Natural killer cell (primary cell): ENCODE data around the gene PPP1R11. TPM values are rescaled to one million over a fixed set of nuclear protein-coding genes. Genes with fewer than 3 reads are reported as not detected.
A peak's percentile ranks its signal among the peaks of the same experiment; 100 is the strongest.

Experiments
- ATAC-seq, 3 donors: fragments of 150-1000 bp in 2 of 3; fragments of 200-7000 bp in 1 of 3; cut with Tn5 transposase; 1 replicate in 1 of 3; 2 replicates in 2 of 3; pipeline ENCODE4 v1.10.0; 2021; ENCODE audit warnings: mild to moderate bottlenecking in 2 of 3, moderate library complexity in 2 of 3
- DNase-seq, 2 donors: peaks; one replicate each; pipeline versions ENCODE4 v3.0.0 to v3.0.0-alpha.2; 2013 to 2021; ENCODE audit warnings: mixed read lengths in 1 of 2
- H3K27ac ChIP-seq: one replicate; pipeline ENCODE4 v1.5.1; 2013; ENCODE audit warnings: mild to moderate bottlenecking, low read length
- H3K27me3 ChIP-seq: one replicate; pipeline ENCODE4 v1.6.1; 2013; ENCODE audit warnings: low read length; ENCODE audit not compliant: control insufficient read depth, insufficient read depth
- H3K36me3 ChIP-seq: one replicate; pipeline ENCODE4 v1.6.1; 2013; ENCODE audit warnings: low read length; ENCODE audit not compliant: control insufficient read depth, insufficient read depth
- H3K4me1 ChIP-seq: one replicate; pipeline ENCODE4 v1.6.1; 2013; ENCODE audit warnings: low read length; ENCODE audit not compliant: control insufficient read depth, insufficient read depth
- H3K4me3 ChIP-seq: one replicate; pipeline ENCODE4 v1.5.1; 2013; ENCODE audit warnings: low read length
- H3K9me3 ChIP-seq: one replicate; pipeline ENCODE4 v1.6.1; 2013; ENCODE audit warnings: low read length; ENCODE audit not compliant: control insufficient read depth, insufficient read depth
- H3K27ac Mint-ChIP-seq, 2 donors: one replicate each; pipeline ENCODE4 v1.8.0; 2022; ENCODE audit warnings: mild to moderate bottlenecking in 2 of 2, mixed read lengths in 2 of 2, moderate library complexity in 1 of 2
- H3K27me3 Mint-ChIP-seq, 2 donors: one replicate each; pipeline ENCODE4 v1.8.0; 2022; ENCODE audit warnings: low read depth in 2 of 2, mixed read lengths in 2 of 2
- H3K36me3 Mint-ChIP-seq: one replicate; pipeline ENCODE4 v1.8.0; 2022; ENCODE audit warnings: mixed read lengths
- H3K4me1 Mint-ChIP-seq, 2 donors: one replicate each; pipeline ENCODE4 v1.8.0; 2022; ENCODE audit warnings: mixed read lengths in 2 of 2
- H3K4me3 Mint-ChIP-seq: one replicate; pipeline ENCODE4 v1.8.0; 2022; ENCODE audit warnings: mild to moderate bottlenecking, moderate library complexity, mixed read lengths
- H3K9me3 Mint-ChIP-seq, 2 donors: one replicate each; pipeline ENCODE4 v1.8.0; 2022; ENCODE audit warnings: mixed read lengths in 2 of 2
- CTCF ChIP-seq: fragments of 200-600 bp; IDR thresholded peaks from one replicate; pipeline ENCODE4 v1.8.0; 2022; ENCODE audit warnings: antibody characterized with exemption
- WGBS: methylation state at CpG from one replicate; pipeline ENCODE4 v1.1.7; 2013; ENCODE audit warnings: missing lambda C conversion rate; ENCODE audit not compliant: insufficient coverage; 5-methylcytosine and 5-hydroxymethylcytosine counted together
- intact Hi-C: fragments of 100-400 bp; cut with micrococcal nuclease; formaldehyde crosslinking; loops from one replicate; pipeline ENCODE4 v1.14.2; 2022
- total RNA-seq, 4 donors: library from RNA; stranded (reverse); fragments of 120-200 nt in 1 of 4; gene quantifications; one replicate each; pipeline versions ENCODE4 v1.2.3 to v1.2.4, GENCODE V29; 2013 to 2022

The PPP1R11 gene
- total RNA-seq, 3 donors from 2014 or later (not counting 1 experiment from before 2014, with no cell fraction given), result 52.9 to 75.3 (median 61.1) TPM

GRCh38 chr6:30061858-30062458, 5.0 kb upstream of the PPP1R11 start:
- Mint-ChIP-seq H3K27ac (peak overlapping the region; percentile 98 to 99), H3K9me3 (no peaks in the 10 kb centered on the region), H3K27me3 (no peaks in the 10 kb centered on the region), H3K4me3 (peak overlapping the region; percentile 99), H3K4me1 (peaks cover 40 to 44% of the 10 kb centered on the region in 2 donors), H3K36me3 (no peaks in the 10 kb centered on the region)
- WGBS, result 49% methylated on average over 11 of the region's 13 CpGs
- intact Hi-C loops, result loop anchor here (5.0 kb wide), 1 partner anchor 120 kb away; the partner anchor contains the start of gene HLA-A
- H3K9me3 ChIP-seq, result no peaks in the 10 kb centered on the region
- peak overlapping the region; percentile 85 for H3K4me3 ChIP-seq
- H3K4me1 ChIP-seq, result peaks cover 33% of the 10 kb centered on the region
- H3K27ac ChIP-seq, result peak overlapping the region; percentile 94
- peak in 1 of 2 donors; percentile 76 for DNase-seq
- peak; percentile 54 to 78 (median 67) for ATAC-seq
- H3K36me3 ChIP-seq, result peaks cover 28% of the 10 kb centered on the region
- H3K27me3 ChIP-seq, result no peaks in the 10 kb centered on the region
- no peak for TF ChIP-seq CTCF

DNA sequence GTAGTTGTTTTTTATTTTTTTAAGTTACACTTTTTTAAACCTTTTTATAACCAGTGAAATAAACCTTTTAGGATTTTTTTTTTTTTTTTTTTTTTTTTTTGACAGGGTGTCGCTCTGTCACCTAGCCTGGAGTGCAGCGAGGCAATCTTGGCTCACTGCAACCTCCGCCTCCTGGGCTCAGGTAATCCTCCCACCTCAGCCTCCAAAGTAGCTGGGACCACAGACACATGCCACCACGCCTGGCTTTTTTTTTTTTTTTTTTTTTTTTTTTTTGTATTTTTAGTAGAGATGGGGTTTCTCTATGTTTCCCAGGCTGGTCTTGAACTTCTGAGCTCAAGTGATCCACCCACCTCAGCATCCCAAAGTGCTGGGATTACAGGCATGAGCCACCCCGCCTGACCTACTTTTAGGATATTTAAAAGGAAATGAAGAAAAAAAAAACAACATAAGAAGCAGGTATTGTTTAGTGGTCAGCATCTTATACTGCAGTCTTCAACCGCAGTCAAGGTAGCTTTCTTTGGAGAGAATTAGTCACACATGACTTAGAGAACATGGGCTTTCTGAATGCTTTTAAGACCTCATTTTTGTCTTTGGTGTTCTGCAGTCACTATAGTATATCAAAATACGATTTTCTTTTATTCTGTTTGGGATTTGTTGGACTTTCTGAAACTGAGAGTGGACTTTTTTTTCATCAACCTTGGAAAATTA, 4.4 kb upstream of the PPP1R11 start:
- Mint-ChIP-seq H3K27ac (peak overlapping the region; percentile 98 to 99), H3K4me3 (peak overlapping the region; percentile 99), H3K9me3 (no peaks in the 10 kb centered on the region), H3K27me3 (no peaks in the 10 kb centered on the region), H3K4me1 (peaks cover 47 to 51% of the 10 kb centered on the region in 2 donors), H3K36me3 (no peaks in the 10 kb centered on the region)
- Histone ChIP-seq H3K27ac (peak overlapping the region; percentile 94), H3K27me3 (no peaks in the 10 kb centered on the region), H3K36me3 (peaks cover 23% of the 10 kb centered on the region), H3K9me3 (no peaks in the 10 kb centered on the region), H3K4me1 (peaks cover 37% of the 10 kb centered on the region), H3K4me3 (no peak overlapping the region)
- no peak for ATAC-seq
- DNase-seq, result peak in 1 of 2 donors; percentile 40
- no peak for TF ChIP-seq CTCF
- 81% methylated on average over 2 of the region's 7 CpGs for WGBS
- intact Hi-C loops, result loop anchor here (5.0 kb wide), 1 partner anchor 120 kb away; the partner anchor contains the start of gene HLA-A

DNA sequence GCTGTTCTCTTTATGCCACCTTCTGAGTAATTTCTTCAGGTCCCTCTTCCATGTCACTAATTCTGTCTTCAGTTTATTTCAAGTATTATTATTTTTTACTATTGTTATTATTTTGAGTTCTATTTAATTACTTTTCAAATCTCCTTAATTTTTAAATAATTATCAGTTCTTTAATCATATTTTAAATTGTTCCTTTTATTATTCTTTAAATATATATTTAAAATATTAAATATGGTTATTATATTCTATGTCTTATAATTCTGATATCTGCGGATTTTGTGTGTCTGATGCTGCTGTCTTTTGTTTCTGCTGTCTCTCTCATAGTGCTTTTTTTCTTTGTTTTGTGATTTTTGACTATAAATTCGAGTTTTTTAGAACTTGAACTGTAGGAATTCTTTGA, 3.7 kb upstream of the PPP1R11 start:
- DNase-seq (no peak), ATAC-seq (no peak)
- peaks cover 6% of the 10 kb centered on the region for H3K36me3 Mint-ChIP-seq
- peak overlapping the region; percentile 94 for H3K27ac ChIP-seq
- H3K9me3 Mint-ChIP-seq, result no peaks in the 10 kb centered on the region
- no peaks in the 10 kb centered on the region for H3K27me3 ChIP-seq
- peak overlapping the region; percentile 98 to 99 for H3K27ac Mint-ChIP-seq
- 91% methylated on average over 2 of the region's 2 CpGs for WGBS
- no peaks in the 10 kb centered on the region for H3K9me3 ChIP-seq
- no peaks in the 10 kb centered on the region for H3K27me3 Mint-ChIP-seq
- H3K4me1 ChIP-seq, result peaks cover 37% of the 10 kb centered on the region
- intact Hi-C loops, result loop anchor here (5.0 kb wide), 1 partner anchor 121 kb away; the partner anchor contains the start of gene HLA-A
- H3K36me3 ChIP-seq, result peaks cover 21% of the 10 kb centered on the region
- H3K4me3 Mint-ChIP-seq, result peak overlapping the region; percentile 32
- TF ChIP-seq CTCF, result no peak
- H3K4me1 Mint-ChIP-seq, result peaks cover 54 to 58% of the 10 kb centered on the region in 2 donors
- H3K4me3 ChIP-seq, result no peak overlapping the region
